IMR-90 (cell line): ENCODE measurements around the gene ANO4. TPM values are rescaled to one million over a fixed set of nuclear protein-coding genes. Genes with fewer than 3 reads are reported as not detected.

Experiments
- ATAC-seq: fragments of 200-7000 bp; cut with Tn5 transposase; 2 replicates; pipeline ENCODE4 v1.9.1; 2020; ENCODE audit warnings: low read depth, mild to moderate bottlenecking, moderate library complexity
- BruUV-seq: library from RNA; stranded (reverse); fragments of 400-500 nt; replicated peaks from 2 replicates; lab custom pipeline; 2021; lab: Mats Ljungman, UMichigan
- CTCF ChIA-PET: fragments of 300-600 bp; formaldehyde crosslinking; extraction: SDS; loops from one replicate; lab custom pipeline; 2021; ENCODE audit warnings: antibody characterized with exemption; lab: Yijun Ruan, JAX
- POLR2A ChIA-PET: fragments of 300-600 bp; sonication (Branson Sonifier 250); formaldehyde crosslinking; loops from one replicate; lab custom pipeline; 2022; ENCODE audit warnings: antibody characterized with exemption; ENCODE audit not compliant: unreplicated experiment; lab: Charles Lee
- DNase-seq: peaks from one replicate; pipeline ENCODE4 v3.0.0; 2013
- H2AFZ ChIP-seq: replicated peaks from 2 replicates; pipeline ENCODE3; 2013; ENCODE audit warnings: low read length, mild to moderate bottlenecking; ENCODE audit not compliant: poor library complexity
- H2AK5ac ChIP-seq: 2 replicates; pipeline ENCODE4 v1.6.1; 2013; ENCODE audit warnings: low read depth, low read length, inconsistent platforms
- H2AK9ac ChIP-seq: replicated peaks from 2 replicates; pipeline ENCODE3; 2013; ENCODE audit warnings: mild to moderate bottlenecking, low read depth, low read length, moderate library complexity; ENCODE audit not compliant: poor library complexity
- H2BK120ac ChIP-seq: 2 replicates; pipeline ENCODE4 v1.6.1; 2013; ENCODE audit warnings: low read depth, low read length, inconsistent platforms
- H2BK15ac ChIP-seq: 3 replicates; pipeline ENCODE4 v1.6.1; 2013; ENCODE audit warnings: low read depth, low read length, inconsistent platforms
- H2BK20ac ChIP-seq: 2 replicates; pipeline ENCODE4 v1.6.1; 2013; ENCODE audit warnings: low read depth, mild to moderate bottlenecking, inconsistent platforms, low read length, moderate library complexity
- H2BK5ac ChIP-seq: 2 replicates; pipeline ENCODE4 v1.6.1; 2013; ENCODE audit warnings: mild to moderate bottlenecking, low read depth, low read length, inconsistent platforms; ENCODE audit not compliant: poor library complexity, severe bottlenecking
- H3K14ac ChIP-seq: replicated peaks from 2 replicates; pipeline ENCODE4 v1.6.1; 2013; ENCODE audit warnings: low read depth, low read length, inconsistent platforms
- H3K18ac ChIP-seq: 2 replicates; pipeline ENCODE4 v1.6.1; 2013; ENCODE audit warnings: low read depth, low read length, control low read depth
- H3K23ac ChIP-seq: 2 replicates; pipeline ENCODE4 v1.6.1; 2013; ENCODE audit warnings: low read depth, low read length, inconsistent platforms
- H3K27ac ChIP-seq: 2 replicates; pipeline ENCODE4 v1.5.1; 2013; ENCODE audit warnings: mild to moderate bottlenecking, control low read depth, low read length; ENCODE audit not compliant: insufficient read depth
- H3K27me3 ChIP-seq: 2 replicates; pipeline ENCODE4 v1.6.1; 2013; ENCODE audit warnings: low read length; ENCODE audit not compliant: control insufficient read depth, insufficient read depth
- H3K36me3 ChIP-seq: 2 replicates; pipeline ENCODE4 v1.6.1; 2013; ENCODE audit warnings: low read length, mixed read lengths; ENCODE audit not compliant: control insufficient read depth, insufficient read depth
- H3K4ac ChIP-seq: 2 replicates; pipeline ENCODE4 v1.6.1; 2013; ENCODE audit warnings: low read depth, low read length, inconsistent platforms
- H3K4me1 ChIP-seq: 2 replicates; pipeline ENCODE4 v1.6.1; 2013; ENCODE audit warnings: low read length, mixed read lengths; ENCODE audit not compliant: control insufficient read depth, insufficient read depth
- H3K4me2 ChIP-seq: 2 replicates; pipeline ENCODE4 v1.6.1; 2013; ENCODE audit warnings: low read depth, mild to moderate bottlenecking, control low read depth, low read length, moderate library complexity
- H3K4me3 ChIP-seq: 2 replicates; pipeline ENCODE4 v1.5.1; 2013; ENCODE audit warnings: low read depth, mild to moderate bottlenecking, control low read depth, low read length, moderate library complexity; ENCODE audit not compliant: insufficient read depth
- H3K56ac ChIP-seq: 2 replicates; pipeline ENCODE4 v1.6.1; 2013; ENCODE audit warnings: low read length, inconsistent platforms; ENCODE audit not compliant: insufficient read depth; ENCODE audit errors: extremely low read depth
- H3K79me1 ChIP-seq, 2 experiments: 2 replicates each; pipeline ENCODE4 v1.6.1; 2013; ENCODE audit warnings: low read length in 2 of 2, inconsistent platforms in 1 of 2, low read depth in 1 of 2
- H3K9ac ChIP-seq: 2 replicates; pipeline ENCODE4 v1.6.1; 2013; ENCODE audit warnings: low read depth, low read length, control low read depth
- H3K9me1 ChIP-seq: 2 replicates; pipeline ENCODE4 v1.6.1; 2013; ENCODE audit warnings: low read length, inconsistent platforms; ENCODE audit not compliant: insufficient read depth
- H3K9me3 ChIP-seq: 2 replicates; pipeline ENCODE4 v1.6.1; 2013; ENCODE audit warnings: low read length; ENCODE audit not compliant: control insufficient read depth, insufficient read depth
- H4K20me1 ChIP-seq: 2 replicates; pipeline ENCODE4 v1.6.1; 2013; ENCODE audit warnings: low read length, inconsistent platforms; ENCODE audit not compliant: insufficient read depth
- H4K5ac ChIP-seq: 2 replicates; pipeline ENCODE4 v1.6.1; 2013; ENCODE audit warnings: mild to moderate bottlenecking, low read depth, low read length, control low read depth
- H4K8ac ChIP-seq, 2 experiments: 2 replicates each; pipeline ENCODE4 v1.6.1; 2013; ENCODE audit warnings: low read depth in 2 of 2, low read length in 2 of 2, control low read depth in 1 of 2, inconsistent platforms in 1 of 2
- H4K91ac ChIP-seq: 2 replicates; pipeline ENCODE4 v1.6.1; 2013; ENCODE audit warnings: low read depth, low read length, inconsistent platforms; ENCODE audit not compliant: insufficient read depth
- MAFK ChIP-seq: IDR thresholded peaks from 2 replicates; pipeline ENCODE4 v1.6.1; 2012; ENCODE audit warnings: low read depth, low read length, improper control_type of control experiment
- MAZ ChIP-seq: IDR thresholded peaks from 2 replicates; pipeline ENCODE4 v1.6.1; 2012; ENCODE audit warnings: low read depth, mild to moderate bottlenecking, low read length, improper control_type of control experiment, moderate library complexity, borderline replicate concordance
- WGBS, 2 experiments: methylation state at CpG; one replicate each; pipeline versions ENCODE4 v1.1.5 to v1.1.7; 2013; ENCODE audit warnings: missing lambda C conversion rate in 2 of 2; ENCODE audit not compliant: insufficient read length in 1 of 2; ENCODE audit errors: extremely low coverage in 2 of 2; 5-methylcytosine and 5-hydroxymethylcytosine counted together
- dilution Hi-C: fragments of 300-500 bp; cut with HindIII; formaldehyde crosslinking; loops from one replicate; pipeline ENCODE4 v1.14.3; 2018; ENCODE audit warnings: low sequenced_read_pairs; ENCODE audit not compliant: unreplicated experiment
- in situ Hi-C: fragments of 300-500 bp; cut with MboI; formaldehyde crosslinking; loops from 3 replicates; pipeline ENCODE4 v1.14.3; 2019; ENCODE audit warnings: low sequenced_read_pairs, inconsistent platforms, mixed read lengths
- intact Hi-C: fragments of 100-400 bp; cut with micrococcal nuclease; formaldehyde crosslinking; loops from 2 replicates; pipeline ENCODE4 v1.10.0; 2022
- polyA plus RNA-seq, 3 experiments: library from polyadenylated mRNA; depleted of rRNA; stranded (reverse); fragments of >200 nt; gene quantifications; 2 replicates each; pipeline ENCODE4 v1.2.3, GENCODE V29; 2012; ENCODE audit warnings: low replicate concordance in 1 of 3
- total RNA-seq: library from RNA; depleted of rRNA; stranded (reverse); fragments of >200 nt; gene quantifications from 2 replicates; pipeline ENCODE4 v1.2.3, GENCODE V29; 2012
- TF ChIP-seq, protein P1 (sequence below): conservative IDR thresholded peaks from 2 replicates; pipeline ENCODE4 v1.5.1; 2012; ENCODE audit warnings: mild to moderate bottlenecking, low read depth, low read length, improper control_type of control experiment

Gene ANO4
- total and polyA plus RNA-seq, 2 of the 4 experiments (the other 2 are of a cell fraction), result 4.7 to 10.2 TPM

DNA sequence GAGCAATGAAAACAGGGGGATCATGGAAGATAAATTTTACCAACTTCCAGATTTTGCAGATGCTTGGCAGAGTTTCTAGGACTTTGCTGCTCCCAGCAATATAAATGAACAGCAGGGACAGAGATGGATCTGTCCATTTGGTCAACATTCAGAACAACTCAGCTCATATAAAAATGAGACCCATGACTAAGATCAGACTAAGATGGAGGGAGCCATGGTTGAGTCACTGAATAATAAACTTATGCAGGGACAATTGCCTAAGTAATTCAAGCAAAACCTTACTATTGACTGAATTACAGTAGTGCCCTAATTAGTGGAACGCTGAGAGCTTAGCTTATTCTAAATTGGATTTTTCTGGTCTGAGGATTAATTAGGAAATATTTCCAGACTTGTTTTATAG is 210.3 kb downstream of the ANO4 start:
- ATAC-seq (no peak; the same call in 1 of the 2 replicates), DNase-seq (peak; percentile 16)
- POLR2A ChIA-PET, result no interaction called here
- H2BK20ac ChIP-seq, result no peak overlapping the region
- intact Hi-C loops (no loop called here), in situ Hi-C loops (no loop called here), dilution Hi-C loops (no loop called here)
- no peak overlapping the region for H3K4me3 ChIP-seq
- WGBS, 2 experiments, result no CpG with 5 or more reads among the region's 1 CpG
- no peaks in the 10 kb centered on the region for H3K36me3 ChIP-seq
- H3K23ac ChIP-seq, result no peak overlapping the region
- no peak overlapping the region for H3K4me2 ChIP-seq
- no peak overlapping the region for H2AK9ac ChIP-seq
- CTCF ChIA-PET, result no interaction called here
- no peak overlapping the region for H2BK15ac ChIP-seq
- no peak overlapping the region for H2AK5ac ChIP-seq
- no peak overlapping the region for H3K14ac ChIP-seq
- no peak overlapping the region for H3K4ac ChIP-seq
- H3K27ac ChIP-seq, result no peak overlapping the region
- no peaks in the 10 kb centered on the region for H3K4me1 ChIP-seq
- no peak overlapping the region for H3K18ac ChIP-seq
- no peak overlapping the region for H3K56ac ChIP-seq
- H3K9ac ChIP-seq, result no peak overlapping the region
- no peak overlapping the region for H2BK120ac ChIP-seq
- H3K9me3 ChIP-seq, result no peaks in the 10 kb centered on the region
- no peaks in the 10 kb centered on the region for H4K20me1 ChIP-seq
- no peak overlapping the region for H4K8ac ChIP-seq
- H3K9me1 ChIP-seq, result no peaks in the 10 kb centered on the region
- no peak overlapping the region for H2AFZ ChIP-seq
- H3K79me1 ChIP-seq, result no peaks in the 10 kb centered on the region
- no peak overlapping the region for H4K91ac ChIP-seq
- no peak overlapping the region for H4K5ac ChIP-seq
- BruUV-seq, result no TSS peak
- H3K27me3 ChIP-seq, result no peaks in the 10 kb centered on the region
- no peak overlapping the region for H2BK5ac ChIP-seq
- TF ChIP-seq, protein P1, sequence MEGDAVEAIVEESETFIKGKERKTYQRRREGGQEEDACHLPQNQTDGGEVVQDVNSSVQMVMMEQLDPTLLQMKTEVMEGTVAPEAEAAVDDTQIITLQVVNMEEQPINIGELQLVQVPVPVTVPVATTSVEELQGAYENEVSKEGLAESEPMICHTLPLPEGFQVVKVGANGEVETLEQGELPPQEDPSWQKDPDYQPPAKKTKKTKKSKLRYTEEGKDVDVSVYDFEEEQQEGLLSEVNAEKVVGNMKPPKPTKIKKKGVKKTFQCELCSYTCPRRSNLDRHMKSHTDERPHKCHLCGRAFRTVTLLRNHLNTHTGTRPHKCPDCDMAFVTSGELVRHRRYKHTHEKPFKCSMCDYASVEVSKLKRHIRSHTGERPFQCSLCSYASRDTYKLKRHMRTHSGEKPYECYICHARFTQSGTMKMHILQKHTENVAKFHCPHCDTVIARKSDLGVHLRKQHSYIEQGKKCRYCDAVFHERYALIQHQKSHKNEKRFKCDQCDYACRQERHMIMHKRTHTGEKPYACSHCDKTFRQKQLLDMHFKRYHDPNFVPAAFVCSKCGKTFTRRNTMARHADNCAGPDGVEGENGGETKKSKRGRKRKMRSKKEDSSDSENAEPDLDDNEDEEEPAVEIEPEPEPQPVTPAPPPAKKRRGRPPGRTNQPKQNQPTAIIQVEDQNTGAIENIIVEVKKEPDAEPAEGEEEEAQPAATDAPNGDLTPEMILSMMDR, result no peak
- TF ChIP-seq MAFK (no peak), MAZ (no peak)
